ENCODE results near the gene INCA1.

Gene INCA1

GRCh38 chr17:4956493-4957061 is 40.7 kb downstream of the INCA1 start:
- H3K9ac ChIP-seq (ENCODE audit: low read depth, low read length): no peak overlapping the region
- H3K27ac ChIP-seq (ENCODE audit: low read depth, low read length): no peak overlapping the region
- no peak overlapping the region for H3K4me3 ChIP-seq (ENCODE audit: low read length)
- no peaks in the 10 kb centered on the region for H3K9me3 ChIP-seq (ENCODE audit: insufficient read depth, low read depth, low read length)
- WGBS: 81% methylated on average over 10 of the region's 10 CpGs
- H3K4me1 ChIP-seq (ENCODE audit: insufficient read depth, low read length): peaks cover 12% of the 10 kb centered on the region
- H3K36me3 ChIP-seq (ENCODE audit: insufficient read depth, low read length): peaks cover 20% of the 10 kb centered on the region
- H3K27me3 ChIP-seq (ENCODE audit: insufficient read depth, low read length): no peaks in the 10 kb centered on the region

- H3K9ac ChIP-seq (ENCODE audit: low read depth, low read length): no peak overlapping the region
- WGBS: 96% methylated on average over 8 of the region's 8 CpGs
- no peaks in the 10 kb centered on the region for H3K9me3 ChIP-seq (ENCODE audit: insufficient read depth, low read depth, low read length)
- no peak overlapping the region for H3K27ac ChIP-seq (ENCODE audit: low read depth, low read length)
- peaks cover 12% of the 10 kb centered on the region for H3K36me3 ChIP-seq (ENCODE audit: insufficient read depth, low read length)
- H3K27me3 ChIP-seq (ENCODE audit: insufficient read depth, low read length): no peaks in the 10 kb centered on the region
- no peak overlapping the region for H3K4me3 ChIP-seq (ENCODE audit: low read length)
- H3K4me1 ChIP-seq (ENCODE audit: insufficient read depth, low read length): peaks cover 13% of the 10 kb centered on the region
These were observed 42.2 kb downstream of the INCA1 start for GRCh38 chr17:4955091-4955490.

GRCh38 chr17:4953451-4953961 is 43.8 kb downstream of the INCA1 start:
- Histone ChIP-seq H3K27ac (ENCODE audit: low read depth, low read length) (no peak overlapping the region), H3K9ac (ENCODE audit: low read depth, low read length) (no peak overlapping the region), H3K4me3 (ENCODE audit: low read length) (no peak overlapping the region), H3K36me3 (ENCODE audit: insufficient read depth, low read length) (no peaks in the 10 kb centered on the region), H3K27me3 (ENCODE audit: insufficient read depth, low read length) (no peaks in the 10 kb centered on the region), H3K9me3 (ENCODE audit: insufficient read depth, low read depth, low read length) (no peaks in the 10 kb centered on the region), H3K4me1 (ENCODE audit: insufficient read depth, low read length) (peaks cover 13% of the 10 kb centered on the region)
- 90% methylated on average over 14 of the region's 14 CpGs for WGBS

GRCh38 chr17:4951486-4951885 is 45.8 kb downstream of the INCA1 start:
- no peak overlapping the region; the same call in 1 of the 2 replicates for H3K9ac ChIP-seq (ENCODE audit: low read depth, low read length)
- peak overlapping the region; percentile 76 for H3K4me3 ChIP-seq (ENCODE audit: low read length)
- 63% methylated on average over 3 of the region's 3 CpGs for WGBS
- H3K27ac ChIP-seq (ENCODE audit: low read depth, low read length): no peak overlapping the region
- no peaks in the 10 kb centered on the region for H3K9me3 ChIP-seq (ENCODE audit: insufficient read depth, low read depth, low read length)
- no peaks in the 10 kb centered on the region for H3K27me3 ChIP-seq (ENCODE audit: insufficient read depth, low read length)
- H3K36me3 ChIP-seq (ENCODE audit: insufficient read depth, low read length): peaks cover 10% of the 10 kb centered on the region
- H3K4me1 ChIP-seq (ENCODE audit: insufficient read depth, low read length): peaks cover 16% of the 10 kb centered on the region

- peaks cover 17% of the 10 kb centered on the region for H3K36me3 ChIP-seq (ENCODE audit: insufficient read depth, low read length)
- H3K4me3 ChIP-seq (ENCODE audit: low read length): peak within 1 kb of the TSS; percentile 76
- H3K9ac ChIP-seq (ENCODE audit: low read depth, low read length): peak within 1 kb of the TSS; percentile 90
- H3K27ac ChIP-seq (ENCODE audit: low read depth, low read length): peak within 1 kb of the TSS; percentile 100
- H3K4me1 ChIP-seq (ENCODE audit: insufficient read depth, low read length): peaks cover 22% of the 10 kb centered on the region
- 31% methylated on average over 7 of the region's 7 CpGs for WGBS
- H3K9me3 ChIP-seq (ENCODE audit: insufficient read depth, low read depth, low read length): no peaks in the 10 kb centered on the region
- H3K27me3 ChIP-seq (ENCODE audit: insufficient read depth, low read length): no peaks in the 10 kb centered on the region
These were observed 46.5 kb downstream of the INCA1 start, which contains the start of gene ENO3 for GRCh38 chr17:4950746-4951204. TSS of gene ENO3 (plus strand) at chr17:4951119. CDS start at chr17:4951830, 711 bp downstream.

- WGBS: under 1% methylated on average over 52 of the region's 52 CpGs
- Histone ChIP-seq H3K9me3 (ENCODE audit: insufficient read depth, low read depth, low read length) (no peaks in the 10 kb centered on the region), H3K9ac (ENCODE audit: low read depth, low read length) (peak overlapping the region; percentile 90), H3K36me3 (ENCODE audit: insufficient read depth, low read length) (peaks cover 23% of the 10 kb centered on the region), H3K4me3 (ENCODE audit: low read length) (peak overlapping the region; percentile 76), H3K27me3 (ENCODE audit: insufficient read depth, low read length) (no peaks in the 10 kb centered on the region), H3K27ac (ENCODE audit: low read depth, low read length) (peak overlapping the region; percentile 100), H3K4me1 (ENCODE audit: insufficient read depth, low read length) (peaks cover 27% of the 10 kb centered on the region)
These were observed 47.1 kb downstream of the INCA1 start for GRCh38 chr17:4950075-4950745.

GRCh38 chr17:4949321-4950074 is 47.8 kb downstream of the INCA1 start:
- H3K4me1 ChIP-seq (ENCODE audit: insufficient read depth, low read length): peaks cover 32% of the 10 kb centered on the region
- H3K9ac ChIP-seq (ENCODE audit: low read depth, low read length): peak overlapping the region; percentile 99
- H3K4me3 ChIP-seq (ENCODE audit: low read length): peak overlapping the region; percentile 99
- H3K27me3 ChIP-seq (ENCODE audit: insufficient read depth, low read length): no peaks in the 10 kb centered on the region
- peaks cover 30% of the 10 kb centered on the region for H3K36me3 ChIP-seq (ENCODE audit: insufficient read depth, low read length)
- under 1% methylated on average over 73 of the region's 75 CpGs for WGBS
- H3K27ac ChIP-seq (ENCODE audit: low read depth, low read length): peak overlapping the region; percentile 100
- no peaks in the 10 kb centered on the region for H3K9me3 ChIP-seq (ENCODE audit: insufficient read depth, low read depth, low read length)

GRCh38 chr17:4948931-4949320 is 48.4 kb downstream of the INCA1 start:
- under 1% methylated on average over 40 of the region's 40 CpGs for WGBS
- H3K27ac ChIP-seq (ENCODE audit: low read depth, low read length): peak overlapping the region; percentile 100
- no peaks in the 10 kb centered on the region for H3K27me3 ChIP-seq (ENCODE audit: insufficient read depth, low read length)
- peak overlapping the region; percentile 99 for H3K4me3 ChIP-seq (ENCODE audit: low read length)
- peak overlapping the region; percentile 99 for H3K9ac ChIP-seq (ENCODE audit: low read depth, low read length)
- no peaks in the 10 kb centered on the region for H3K9me3 ChIP-seq (ENCODE audit: insufficient read depth, low read depth, low read length)
- H3K36me3 ChIP-seq (ENCODE audit: insufficient read depth, low read length): peaks cover 35% of the 10 kb centered on the region
- peaks cover 32% of the 10 kb centered on the region for H3K4me1 ChIP-seq (ENCODE audit: insufficient read depth, low read length)

- Histone ChIP-seq H3K9ac (ENCODE audit: low read depth, low read length) (peak within 1 kb of the TSS; percentile 99), H3K4me1 (ENCODE audit: insufficient read depth, low read length) (peaks cover 32% of the 10 kb centered on the region), H3K27me3 (ENCODE audit: insufficient read depth, low read length) (no peaks in the 10 kb centered on the region), H3K4me3 (ENCODE audit: low read length) (peak within 1 kb of the TSS; percentile 99), H3K9me3 (ENCODE audit: insufficient read depth, low read depth, low read length) (no peaks in the 10 kb centered on the region), H3K27ac (ENCODE audit: low read depth, low read length) (peak within 1 kb of the TSS; percentile 100), H3K36me3 (ENCODE audit: insufficient read depth, low read length) (peaks cover 41% of the 10 kb centered on the region)
- under 1% methylated on average over 55 of the region's 59 CpGs for WGBS
These were observed 49.0 kb downstream of the INCA1 start, which contains the start of gene PFN1 for GRCh38 chr17:4948166-4948930. TSS of gene PFN1 (minus strand) at chr17:4948530. CDS start at chr17:4948394, 136 bp downstream.

GRCh38 chr17:4947411-4948165 is 49.7 kb downstream of the INCA1 start:
- Histone ChIP-seq H3K9ac (ENCODE audit: low read depth, low read length) (peak overlapping the region; percentile 99), H3K27ac (ENCODE audit: low read depth, low read length) (peak overlapping the region; percentile 100), H3K9me3 (ENCODE audit: insufficient read depth, low read depth, low read length) (no peaks in the 10 kb centered on the region), H3K27me3 (ENCODE audit: insufficient read depth, low read length) (no peaks in the 10 kb centered on the region), H3K36me3 (ENCODE audit: insufficient read depth, low read length) (peaks cover 49% of the 10 kb centered on the region), H3K4me3 (ENCODE audit: low read length) (peak overlapping the region; percentile 99), H3K4me1 (ENCODE audit: insufficient read depth, low read length) (peaks cover 32% of the 10 kb centered on the region)
- under 1% methylated on average over 48 of the region's 56 CpGs for WGBS

Measured in HUES64 (cell line).